ENCODE data around the gene TOR1A. TPM values are rescaled to one million over a fixed set of nuclear protein-coding genes. Genes with fewer than 3 reads are reported as not detected.
"Not testable (repeated sequence)": the region's sequence is repeated elsewhere in the genome, so short reads cannot be mapped to it uniquely, and the experiment has no call there.

The TOR1A gene
- total RNA-seq, 1 experiment from 2014 or later: 29.8 TPM

GRCh38 chr9:129798973-129799372, 25.0 kb downstream of the TOR1A start:
- Histone ChIP-seq H3K9me2 (replicated peaks; ENCODE audit: low read length) (no peaks in the 10 kb centered on the region), H3K79me2 (ENCODE audit: low read length) (peaks cover 6% of the 10 kb centered on the region), H3K4me3 (ENCODE audit: low read length) (no peak overlapping the region), H3K36me3 (ENCODE audit: low read depth, low read length) (no peaks in the 10 kb centered on the region), H4K20me1 (ENCODE audit: low read length) (no peaks in the 10 kb centered on the region), H3K27ac (ENCODE audit: low read length) (no peak overlapping the region), H3K27me3 (ENCODE audit: low read length) (no peaks in the 10 kb centered on the region), H3K4me2 (ENCODE audit: low read length) (no peak overlapping the region), H2AFZ (ENCODE audit: low read length) (no peak overlapping the region), H3K4me1 (ENCODE audit: insufficient read depth, low read length) (peaks cover under 1% of the 10 kb centered on the region; the same call in 1 of the 2 replicates), H3K9ac (ENCODE audit: low read length) (no peak overlapping the region), H3F3A (ENCODE audit: low read length, unreplicated experiment) (no peaks in the 10 kb centered on the region), H3K9me3 (ENCODE audit: low read length) (no peaks in the 10 kb centered on the region)
- POLR2A ChIA-PET (ENCODE audit: unreplicated experiment): no interaction called here
- ATAC-seq (no peak), DNase-seq (no peak)
- TF ChIP-seq, protein P1, sequence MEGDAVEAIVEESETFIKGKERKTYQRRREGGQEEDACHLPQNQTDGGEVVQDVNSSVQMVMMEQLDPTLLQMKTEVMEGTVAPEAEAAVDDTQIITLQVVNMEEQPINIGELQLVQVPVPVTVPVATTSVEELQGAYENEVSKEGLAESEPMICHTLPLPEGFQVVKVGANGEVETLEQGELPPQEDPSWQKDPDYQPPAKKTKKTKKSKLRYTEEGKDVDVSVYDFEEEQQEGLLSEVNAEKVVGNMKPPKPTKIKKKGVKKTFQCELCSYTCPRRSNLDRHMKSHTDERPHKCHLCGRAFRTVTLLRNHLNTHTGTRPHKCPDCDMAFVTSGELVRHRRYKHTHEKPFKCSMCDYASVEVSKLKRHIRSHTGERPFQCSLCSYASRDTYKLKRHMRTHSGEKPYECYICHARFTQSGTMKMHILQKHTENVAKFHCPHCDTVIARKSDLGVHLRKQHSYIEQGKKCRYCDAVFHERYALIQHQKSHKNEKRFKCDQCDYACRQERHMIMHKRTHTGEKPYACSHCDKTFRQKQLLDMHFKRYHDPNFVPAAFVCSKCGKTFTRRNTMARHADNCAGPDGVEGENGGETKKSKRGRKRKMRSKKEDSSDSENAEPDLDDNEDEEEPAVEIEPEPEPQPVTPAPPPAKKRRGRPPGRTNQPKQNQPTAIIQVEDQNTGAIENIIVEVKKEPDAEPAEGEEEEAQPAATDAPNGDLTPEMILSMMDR (conservative IDR thresholded peaks at IDR 0.05; ENCODE audit: low read depth, low read length): no peak
- TF ChIP-seq EZH2phosphoT487 (IDR thresholded peaks at IDR 0.05; ENCODE audit: borderline replicate concordance, low read length): no peak
- TF ChIP-seq EZH2 (IDR thresholded peaks at IDR 0.05; ENCODE audit: low read length, unreplicated experiment): no peak
- no TSS peak for BruUV-seq (replicated peaks)
- CTCF ChIA-PET: interaction anchor here (0.5 kb wide), 1 partner anchor 31 kb away, joined by 3 read pairs; no protein-coding TSS in a partner anchor
- intact Hi-C loops (cut with micrococcal nuclease): no loop called here

GRCh38 chr9:129796029-129796428, 27.9 kb downstream of the TOR1A start:
- H3K79me2 ChIP-seq (ENCODE audit: low read length); intact Hi-C loops (cut with micrococcal nuclease); H3K27me3 ChIP-seq (ENCODE audit: low read length); H3F3A ChIP-seq (ENCODE audit: low read length, unreplicated experiment); ATAC-seq; H3K9me2 ChIP-seq (replicated peaks; ENCODE audit: low read length); POLR2A ChIA-PET (ENCODE audit: unreplicated experiment); DNase-seq; BruUV-seq (replicated peaks); H3K27ac ChIP-seq (ENCODE audit: low read length); CTCF ChIA-PET; H3K9me3 ChIP-seq (ENCODE audit: low read length); H3K4me3 ChIP-seq (ENCODE audit: low read length); H3K9ac ChIP-seq (ENCODE audit: low read length); H3K36me3 ChIP-seq (ENCODE audit: low read depth, low read length); H4K20me1 ChIP-seq (ENCODE audit: low read length); H3K4me1 ChIP-seq (ENCODE audit: insufficient read depth, low read length); H3K4me2 ChIP-seq (ENCODE audit: low read length); H2AFZ ChIP-seq (ENCODE audit: low read length): not testable (repeated sequence)

DNA sequence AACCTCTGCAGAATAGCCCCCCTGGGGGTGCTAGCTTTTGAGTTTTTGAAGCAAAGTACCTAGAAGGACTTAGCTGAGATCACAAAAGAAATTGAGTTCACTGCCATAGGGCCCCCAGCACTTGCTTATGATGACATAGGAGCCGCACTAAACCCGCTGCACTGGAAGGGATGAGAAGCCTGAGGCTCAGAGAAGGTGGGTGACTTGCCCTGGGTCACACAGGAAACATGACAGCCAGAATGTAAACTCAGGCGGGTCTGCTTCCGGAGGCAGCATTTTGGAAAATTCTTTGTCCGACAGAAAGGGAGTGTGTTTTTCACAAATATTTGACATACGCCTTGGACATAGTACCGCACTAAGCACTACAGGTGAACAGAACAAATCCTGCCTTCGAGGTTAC, 29.4 kb downstream of the TOR1A start:
- BruUV-seq (replicated peaks): no TSS peak
- Histone ChIP-seq H3K79me2 (ENCODE audit: low read length) (no peaks in the 10 kb centered on the region), H3K4me2 (ENCODE audit: low read length) (no peak overlapping the region), H3K4me1 (ENCODE audit: insufficient read depth, low read length) (no peaks in the 10 kb centered on the region), H3K4me3 (ENCODE audit: low read length) (no peak overlapping the region), H3F3A (ENCODE audit: low read length, unreplicated experiment) (no peaks in the 10 kb centered on the region), H3K36me3 (ENCODE audit: low read depth, low read length) (no peaks in the 10 kb centered on the region), H2AFZ (ENCODE audit: low read length) (no peak overlapping the region), H3K9me3 (ENCODE audit: low read length) (no peaks in the 10 kb centered on the region), H3K27me3 (ENCODE audit: low read length) (no peaks in the 10 kb centered on the region), H4K20me1 (ENCODE audit: low read length) (no peaks in the 10 kb centered on the region), H3K9ac (ENCODE audit: low read length) (no peak overlapping the region), H3K9me2 (replicated peaks; ENCODE audit: low read length) (no peaks in the 10 kb centered on the region), H3K27ac (ENCODE audit: low read length) (no peak overlapping the region)
- no peak for DNase-seq
- no peak for ATAC-seq
- TF ChIP-seq, protein P1 (conservative IDR thresholded peaks at IDR 0.05; ENCODE audit: low read depth, low read length): no peak
- TF ChIP-seq EZH2 (IDR thresholded peaks at IDR 0.05; ENCODE audit: low read length, unreplicated experiment) (no peak), EZH2phosphoT487 (IDR thresholded peaks at IDR 0.05; ENCODE audit: borderline replicate concordance, low read length) (no peak)
- CTCF ChIA-PET: no interaction called here
- intact Hi-C loops (cut with micrococcal nuclease): no loop called here
- POLR2A ChIA-PET (ENCODE audit: unreplicated experiment): no interaction called here

Data from PC-3 (cell line).